Fibroblast of skin of right quadriceps (primary cell): ENCODE measurements around the gene ABHD2.
"Not testable (repeated sequence)": the region's sequence is repeated elsewhere in the genome, so short reads cannot be mapped to it uniquely, and the experiment has no call there.

Experiments
- DNase-seq: peaks from one replicate; pipeline ENCODE4 v3.0.0-alpha.2; 2013

The ABHD2 gene

GRCh38 chr15:89101302-89102193 is 13.3 kb downstream of the ABHD2 start:
- peak; percentile 89 for DNase-seq

DNA sequence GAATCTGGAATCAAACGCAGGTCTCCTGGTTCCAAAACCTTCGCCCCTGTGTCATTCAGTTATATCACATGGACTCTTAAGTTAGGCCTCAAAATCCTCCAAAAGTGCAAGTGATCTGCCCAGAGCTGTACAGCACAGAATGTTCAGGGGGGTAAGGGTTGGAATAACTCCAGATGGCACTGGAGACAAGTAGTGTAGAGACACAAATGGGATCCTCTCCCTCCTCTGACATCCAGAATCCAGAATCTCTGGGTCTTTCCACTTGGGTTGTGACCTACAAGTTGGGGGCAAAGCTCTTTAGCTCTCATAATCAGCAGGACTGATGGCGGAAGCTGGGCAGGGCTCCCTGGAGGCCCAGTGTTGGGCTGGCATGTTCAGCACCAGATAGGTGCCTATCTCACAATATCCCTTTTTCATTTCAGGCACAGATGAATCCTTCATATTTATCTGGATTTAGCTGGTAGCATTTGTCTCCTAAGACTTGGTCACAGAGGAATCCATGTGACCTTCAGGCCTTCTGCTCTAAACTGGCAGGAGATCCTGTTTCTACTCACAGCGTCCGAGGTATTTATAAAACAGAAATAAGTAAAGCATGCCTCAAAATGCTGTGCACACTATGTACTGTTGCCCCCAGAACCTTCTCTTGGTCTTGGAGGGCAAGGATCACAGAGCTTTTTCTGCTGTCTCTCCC is 15.4 kb downstream of the ABHD2 start:
- DNase-seq, result no peak

DNA sequence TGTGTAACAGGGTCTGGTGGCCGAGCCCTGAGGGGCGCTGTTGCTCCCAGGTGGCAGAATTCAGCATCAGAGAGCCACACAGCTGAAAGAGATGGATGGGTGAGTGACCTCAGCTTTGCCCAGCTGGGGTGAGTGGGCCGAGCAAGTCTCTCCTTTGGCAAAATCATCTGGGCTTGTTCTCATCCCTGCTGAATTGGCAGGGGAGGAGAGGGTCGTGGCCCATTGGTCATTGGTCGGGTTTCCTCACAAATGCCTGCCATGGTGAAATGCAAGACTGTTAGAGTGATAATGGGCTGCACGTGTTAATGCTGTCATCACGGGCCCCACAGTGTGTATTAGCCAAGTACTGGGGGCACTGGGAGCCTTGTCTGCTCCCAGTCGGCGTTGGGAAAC is 15.9 kb downstream of the ABHD2 start:
- no peak for DNase-seq

DNA sequence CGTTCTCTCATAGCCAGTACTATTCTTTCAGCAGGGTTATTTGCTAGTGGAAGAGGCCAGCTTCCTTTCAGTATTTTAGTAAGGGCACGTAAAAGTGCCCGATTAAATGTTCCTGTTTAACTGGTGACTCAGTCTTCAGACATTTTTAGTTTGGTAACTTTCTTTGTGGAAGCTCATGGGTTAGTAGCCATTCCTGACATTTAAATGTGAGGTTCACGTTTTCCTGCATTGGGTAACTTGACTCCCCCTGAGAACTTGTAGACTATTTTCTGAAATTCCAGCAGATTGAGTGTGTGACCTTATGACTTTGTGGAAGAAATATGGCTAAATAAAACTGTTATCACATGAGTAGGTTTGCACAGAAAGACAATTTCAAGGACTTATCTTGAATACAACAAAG is 16.9 kb downstream of the ABHD2 start:
- peak; percentile 98 for DNase-seq

DNA sequence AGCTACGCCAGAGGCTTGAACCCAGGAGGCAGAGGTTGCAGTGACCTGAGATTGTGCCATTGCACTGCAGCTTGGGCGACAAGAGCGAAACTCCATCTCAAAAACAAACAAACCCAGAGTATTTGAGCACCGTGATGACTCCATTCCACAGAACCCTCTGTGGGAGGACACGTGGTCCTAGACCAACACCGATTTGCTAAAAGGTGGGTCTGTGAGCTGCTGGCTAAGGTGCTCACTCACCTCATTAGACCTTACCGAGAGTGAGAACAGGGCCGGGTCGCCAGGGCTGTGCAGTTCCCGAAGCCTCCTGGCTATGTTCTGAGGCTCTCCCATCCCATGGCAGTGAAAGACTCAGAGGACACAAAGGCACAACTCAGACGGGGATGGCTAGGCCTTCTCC is 17.9 kb downstream of the ABHD2 start:
- no peak for DNase-seq

DNA sequence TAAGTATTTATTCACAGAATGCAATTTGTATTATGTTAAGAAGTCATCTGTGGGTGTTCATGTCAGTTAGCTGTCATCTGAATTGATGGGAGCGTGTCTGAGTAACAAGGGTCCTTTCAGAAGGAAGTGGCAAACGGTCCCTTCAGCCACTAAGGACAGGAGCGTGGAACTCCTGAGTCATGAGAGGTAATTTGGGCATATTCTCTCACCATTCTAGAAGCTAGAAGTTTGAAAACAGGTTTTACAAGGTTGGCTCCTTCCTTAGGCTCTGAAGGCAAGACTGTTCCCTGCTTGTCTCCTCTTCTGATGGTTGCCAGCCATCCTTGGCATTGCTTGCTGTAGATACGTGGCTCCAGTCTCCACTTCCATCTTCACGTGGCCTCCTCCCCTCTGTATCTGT is 19.7 kb downstream of the ABHD2 start:
- DNase-seq, result no peak

DNA sequence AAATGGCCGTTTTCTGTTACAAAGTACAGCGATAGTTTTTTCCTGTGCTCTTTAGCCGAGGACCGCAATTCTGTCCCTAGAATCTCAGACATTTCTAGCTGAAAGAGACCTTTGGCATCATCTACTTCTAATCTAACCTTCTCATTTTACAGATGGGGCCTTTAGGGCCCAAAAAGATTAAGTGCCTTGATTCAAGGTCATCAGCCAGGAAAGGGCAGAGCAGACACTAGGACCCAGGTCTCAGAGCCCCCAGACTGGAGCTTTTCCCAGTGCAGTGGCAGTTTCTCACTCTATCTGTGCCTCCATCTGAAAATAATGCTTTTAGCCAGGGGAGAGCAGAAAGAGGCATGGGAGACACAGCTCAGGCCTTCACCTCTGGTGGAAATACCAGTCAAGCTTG is 20.6 kb downstream of the ABHD2 start:
- no peak for DNase-seq

GRCh38 chr15:89109238-89109637 is 21.0 kb downstream of the ABHD2 start:
- DNase-seq, result no peak

DNA sequence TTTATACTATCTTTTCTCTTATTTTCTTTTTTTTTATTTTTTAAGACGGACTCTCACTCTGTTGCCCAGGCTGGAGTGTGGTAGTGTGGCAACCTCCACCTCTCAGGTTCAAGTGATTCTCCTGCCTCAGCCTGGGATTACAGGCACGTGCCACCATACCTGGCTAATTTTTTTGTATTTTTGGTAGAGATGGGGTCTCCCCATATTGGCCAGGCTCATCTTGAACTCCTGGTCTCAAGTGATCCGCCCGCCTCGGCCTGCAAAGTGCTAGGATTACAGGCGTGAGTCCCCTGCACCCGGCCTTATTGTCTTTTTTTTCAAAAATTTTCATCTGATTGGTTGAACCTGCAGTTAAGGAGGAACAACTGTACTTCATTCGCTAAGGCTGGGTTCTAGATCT is 21.8 kb downstream of the ABHD2 start:
- no peak for DNase-seq

- no peak for DNase-seq
Measured at GRCh38 chr15:89111352-89111751, 23.1 kb downstream of the ABHD2 start.

- DNase-seq, result no peak
Measured at GRCh38 chr15:89111961-89112340, 23.7 kb downstream of the ABHD2 start.

- DNase-seq, result no peak
Measured at GRCh38 chr15:89112341-89112971, 24.2 kb downstream of the ABHD2 start.

DNA sequence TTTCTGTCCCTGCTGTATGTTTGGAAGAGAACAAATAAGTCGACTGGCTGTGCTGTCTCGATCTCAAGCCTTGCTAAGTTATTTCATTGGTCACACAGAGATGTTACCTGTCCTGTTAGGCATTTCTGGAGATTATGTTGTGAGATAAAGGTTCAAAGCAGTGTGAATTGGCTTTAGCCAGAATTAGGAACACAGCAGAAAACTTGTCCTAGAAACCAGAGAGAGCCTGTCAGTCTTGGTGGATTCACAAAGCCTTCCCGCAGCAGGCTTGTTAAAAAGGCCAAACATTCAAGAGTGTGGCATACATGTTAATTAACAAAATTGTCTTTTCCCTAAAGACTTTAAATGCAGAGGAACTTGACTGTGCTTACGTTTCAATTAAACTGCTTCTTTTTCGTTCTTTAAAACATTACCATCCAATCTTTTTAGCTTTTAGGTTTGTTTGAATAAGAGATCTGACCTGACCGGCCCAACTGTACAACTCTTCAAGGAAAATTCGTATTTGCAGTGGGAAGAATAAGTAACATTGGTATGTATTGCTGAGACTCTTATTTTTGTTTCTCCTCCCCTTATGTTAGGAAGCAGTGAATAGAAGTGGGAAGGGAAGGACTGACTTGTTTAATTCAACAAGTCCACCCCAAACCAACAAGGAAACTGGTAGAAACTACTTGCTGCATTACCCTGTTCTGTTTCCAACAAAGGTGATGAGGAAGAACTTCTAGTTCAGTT is 25.2 kb downstream of the ABHD2 start:
- no peak for DNase-seq

DNA sequence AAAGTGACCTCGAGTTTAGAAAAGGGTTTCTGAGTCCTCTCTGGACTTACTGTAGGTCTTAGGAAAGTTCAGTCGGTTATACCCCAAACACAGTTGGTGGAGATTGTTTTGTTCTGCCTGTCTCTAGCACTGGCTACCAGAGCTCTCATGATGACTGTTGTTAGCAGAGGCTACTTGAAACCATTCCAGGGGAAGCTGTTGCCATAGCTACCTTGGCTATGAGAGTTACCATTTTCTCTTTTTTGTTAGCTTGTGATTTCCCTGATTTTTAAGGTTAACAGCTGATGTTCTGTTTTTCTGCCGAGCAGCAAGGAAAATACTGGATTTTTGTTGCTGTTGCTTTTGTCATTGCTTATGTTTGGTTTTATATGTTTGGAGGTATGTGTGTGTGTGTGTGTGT is 26.7 kb downstream of the ABHD2 start:
- DNase-seq, result peak; percentile 54

DNA sequence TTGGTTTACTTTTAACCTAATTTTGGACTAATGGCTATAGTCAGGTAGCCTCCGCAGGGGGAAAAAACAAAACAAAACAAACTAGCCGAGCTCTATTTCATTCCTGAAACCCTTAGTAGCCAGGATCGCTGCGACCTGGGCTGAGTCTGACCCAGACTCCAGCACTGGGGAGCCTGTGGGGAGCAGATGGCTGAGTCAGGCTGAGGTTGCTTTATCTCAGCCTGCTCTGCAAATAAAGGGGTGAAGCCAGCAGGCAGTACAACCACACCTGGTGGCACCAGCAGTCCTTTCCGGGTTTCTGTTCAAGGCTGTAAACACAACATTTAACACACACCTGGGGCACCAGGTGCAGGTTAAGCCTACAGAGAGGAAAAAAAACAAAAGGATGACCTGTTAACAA is 27.3 kb downstream of the ABHD2 start:
- DNase-seq, result no peak

DNA sequence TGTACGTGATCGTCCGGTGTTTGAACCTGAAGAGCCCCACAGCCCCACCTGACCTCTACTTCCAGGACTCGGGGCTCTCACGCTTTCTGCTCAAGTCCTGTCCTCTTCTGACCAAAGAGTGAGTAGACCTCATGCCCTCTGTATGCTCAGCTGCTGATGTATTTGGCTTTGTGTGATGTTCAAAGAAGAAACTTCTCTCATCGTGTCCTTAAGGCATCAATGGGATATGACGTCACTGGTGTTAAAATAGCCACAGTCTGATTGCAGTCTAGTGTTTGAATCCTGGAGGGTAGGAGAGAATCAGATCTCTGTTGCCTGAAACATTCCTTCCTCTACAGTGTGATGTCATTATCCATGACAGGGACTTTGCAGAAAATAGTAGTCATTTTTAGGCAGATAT is 28.1 kb downstream of the ABHD2 start:
- DNase-seq, result no peak

DNA sequence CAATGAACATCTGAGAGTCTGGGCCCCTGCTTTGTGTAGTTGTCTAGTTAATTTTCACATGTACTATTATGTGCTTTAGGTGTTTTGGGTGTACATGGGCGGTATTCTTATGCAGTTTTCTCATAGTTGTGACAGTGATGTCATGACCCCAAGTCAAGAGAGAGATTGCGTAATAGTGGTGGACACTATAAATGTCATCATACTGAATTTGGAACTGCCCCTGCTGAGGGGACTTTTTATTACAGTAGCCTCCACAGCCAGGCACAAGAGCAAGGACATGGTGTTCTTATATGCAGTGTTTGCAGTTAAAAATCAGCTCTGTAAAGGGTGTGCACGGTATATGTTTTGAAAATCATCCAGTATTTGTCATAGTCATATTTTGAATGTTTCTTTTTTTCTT is 29.5 kb downstream of the ABHD2 start:
- no peak for DNase-seq

DNA sequence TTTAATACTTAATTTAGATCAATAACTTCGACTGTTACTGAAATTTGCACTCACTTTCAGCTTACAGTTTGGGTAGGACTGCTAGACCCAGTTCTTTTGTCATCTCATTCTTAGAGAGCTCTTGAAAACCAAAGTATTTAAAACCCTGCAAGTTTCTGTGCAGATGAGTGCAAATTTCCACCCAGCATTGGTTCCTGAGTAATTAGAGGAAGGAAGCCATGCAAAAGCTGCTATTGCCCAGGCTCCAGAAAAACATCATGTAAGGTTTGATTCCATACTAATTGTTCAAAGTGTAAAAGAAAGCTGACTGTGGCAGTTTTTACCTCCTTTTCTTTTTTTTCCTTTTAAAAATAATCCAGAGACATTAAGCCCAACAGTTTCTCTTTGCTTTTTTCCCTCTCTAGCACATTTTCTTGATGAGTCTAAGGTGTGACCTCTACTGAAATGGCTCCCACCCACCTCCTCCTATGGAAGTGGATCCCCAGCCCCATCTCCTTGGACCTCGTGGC is 30.3 kb downstream of the ABHD2 start:
- no peak for DNase-seq

DNA sequence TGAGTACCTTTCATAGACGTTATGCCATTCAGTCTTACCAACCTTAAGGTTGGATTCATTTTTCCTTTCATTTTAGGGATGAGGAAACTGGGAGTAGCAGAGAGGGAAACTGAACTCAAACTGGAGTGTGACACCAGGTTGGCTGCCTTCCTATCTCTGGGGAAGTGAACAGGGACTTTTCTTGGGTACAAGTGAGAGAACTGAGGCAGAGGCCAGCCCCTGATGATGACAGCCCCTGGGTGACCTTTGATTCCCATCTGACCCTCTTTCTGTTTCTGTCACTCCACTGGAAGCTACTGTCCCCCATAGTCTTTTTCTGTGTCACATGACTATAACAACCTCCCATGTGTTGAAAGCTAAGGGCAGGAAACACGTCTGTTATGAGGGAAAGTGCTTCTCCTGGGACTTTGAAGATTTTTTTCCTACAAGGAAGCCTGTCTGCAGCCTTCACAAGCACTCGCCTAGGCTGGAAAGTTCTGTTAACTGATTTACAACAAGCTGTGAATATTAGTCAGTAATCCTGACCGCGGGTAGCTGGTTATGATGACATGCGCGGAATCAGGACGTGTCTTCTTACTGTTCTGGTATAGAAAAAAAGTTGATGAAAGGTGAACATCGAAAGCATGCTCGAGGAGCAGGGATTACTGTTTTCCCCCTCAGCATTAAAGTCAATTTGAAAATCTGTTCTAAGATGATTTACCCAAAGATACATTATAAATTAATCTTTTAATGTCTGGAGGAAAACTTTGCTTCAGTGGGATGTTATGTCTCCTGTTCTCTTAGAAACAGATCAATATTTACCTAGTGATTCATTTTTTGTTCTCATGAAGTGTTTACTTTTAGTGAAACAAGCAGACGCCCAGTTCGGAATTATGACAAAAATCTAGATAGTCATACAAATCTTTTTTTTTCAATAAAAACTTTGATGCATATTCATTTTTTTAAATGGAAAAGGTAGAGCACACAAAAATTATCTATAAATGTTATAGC is 31.5 kb downstream of the ABHD2 start:
- DNase-seq, result peak; percentile 87

DNA sequence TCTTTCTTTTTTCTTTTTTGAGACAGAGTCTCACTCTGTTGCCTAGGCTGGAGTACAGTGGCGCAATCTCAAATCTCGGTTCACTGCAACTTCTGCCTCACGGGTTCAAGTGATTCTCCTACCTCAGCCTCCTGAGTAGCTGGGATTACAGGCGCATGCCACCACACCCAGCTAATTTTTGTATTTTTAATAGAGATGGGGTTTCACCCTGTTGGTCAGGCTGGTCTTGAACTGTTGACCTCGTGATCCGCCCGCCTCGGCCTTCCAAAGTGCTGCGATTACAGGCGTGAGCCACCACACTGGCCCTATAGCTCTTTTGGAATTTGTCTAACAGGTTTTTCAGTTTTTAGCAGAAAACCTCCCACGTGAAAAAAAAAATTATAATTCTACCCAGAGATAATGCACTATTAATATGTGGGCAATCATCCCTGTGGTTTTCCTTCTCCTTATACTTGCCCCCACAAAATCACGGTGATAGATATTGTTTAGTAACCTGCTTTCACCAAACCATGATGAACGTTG is 32.3 kb downstream of the ABHD2 start:
- DNase-seq, result not testable (repeated sequence)

DNA sequence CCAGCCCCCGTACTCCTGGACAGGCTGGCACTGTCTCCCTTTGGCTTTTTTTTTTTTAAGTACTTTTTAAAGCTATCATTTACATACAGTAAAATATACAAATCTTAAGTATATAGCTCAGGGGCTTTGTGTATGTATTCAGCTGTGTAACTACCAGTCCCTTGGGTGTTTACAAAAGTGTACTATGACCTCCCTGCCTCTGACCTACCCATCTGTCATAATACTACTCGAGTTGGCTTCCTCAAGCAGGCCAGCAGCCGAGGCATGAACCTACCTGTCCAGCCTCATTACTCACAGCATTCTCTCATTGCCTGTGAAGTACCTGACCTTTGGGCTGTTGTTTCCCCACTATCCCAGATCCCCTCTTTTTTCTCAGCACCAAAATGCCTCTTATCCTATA is 33.2 kb downstream of the ABHD2 start:
- no peak for DNase-seq
